T-cell (primary cell): ENCODE measurements around the gene RBMS2. TPM values are rescaled to one million over a fixed set of nuclear protein-coding genes. Genes with fewer than 3 reads are reported as not detected.

Source experiments
- ATAC-seq, 4 experiments: fragments of 200-7000 bp in 3 of 4; fragments of 150-1000 bp in 1 of 4; cut with Tn5 transposase; replicated peaks in 1 of 4; 1 replicate in 3 of 4; 2 replicates in 1 of 4; pipeline ENCODE4 v1.10.0; 2021; ENCODE audit warnings: moderate library complexity in 3 of 4, mild to moderate bottlenecking in 2 of 4, moderate number of reproducible peaks in 1 of 4
- CTCF ChIA-PET, 2 donors: fragments of 300-600 bp; sonication (Branson Sonifier 250); formaldehyde crosslinking; loops; one replicate each; lab custom pipeline; 2022; ENCODE audit warnings: antibody characterized with exemption in 2 of 2; lab: Charles Lee
- POLR2A ChIA-PET, 2 donors: fragments of 300-600 bp; sonication (Branson Sonifier 250); formaldehyde crosslinking; loops; one replicate each; lab custom pipeline; 2022; ENCODE audit warnings: antibody characterized with exemption in 2 of 2; lab: Charles Lee
- DNase-seq, 35 experiments: peaks; one replicate each; pipeline versions ENCODE4 v3.0.0 to v3.0.0-alpha.2; 2013 to 2023
- H3K27ac ChIP-seq: one replicate; pipeline ENCODE4 v1.5.1; 2013; ENCODE audit warnings: low read length
- H3K27me3 ChIP-seq, 2 experiments: replicated peaks in 1 of 2; 1 replicate in 1 of 2; 2 replicates in 1 of 2; pipeline versions ENCODE4 v1.6.1 to v1.7.0; 2013; ENCODE audit warnings: low read length in 1 of 2, mixed read lengths in 1 of 2; ENCODE audit not compliant: control insufficient read depth in 2 of 2, insufficient read depth in 2 of 2; ENCODE audit errors: extremely low read depth in 1 of 2
- H3K36me3 ChIP-seq, 2 donors: 1 replicate in 1 of 2; 2 replicates in 1 of 2; pipeline versions ENCODE4 v1.6.1 to v1.7.0; 2013; ENCODE audit warnings: low read length in 1 of 2; ENCODE audit not compliant: control insufficient read depth in 2 of 2, insufficient read depth in 1 of 2; ENCODE audit errors: extremely low read depth in 1 of 2
- H3K4me1 ChIP-seq, 2 experiments: 1 replicate in 1 of 2; 2 replicates in 1 of 2; pipeline versions ENCODE4 v1.6.1 to v1.7.0; 2013; ENCODE audit warnings: low read length in 2 of 2, mixed read lengths in 1 of 2; ENCODE audit not compliant: insufficient read depth in 2 of 2, control insufficient read depth in 1 of 2; ENCODE audit errors: extremely low read depth in 1 of 2
- H3K4me3 ChIP-seq, 2 donors: 1 replicate in 1 of 2; 2 replicates in 1 of 2; pipeline versions ENCODE4 v1.5.1 to v1.7.0; 2013; ENCODE audit warnings: mild to moderate bottlenecking in 2 of 2, low read length in 1 of 2, moderate library complexity in 1 of 2; ENCODE audit not compliant: control insufficient read depth in 1 of 2; ENCODE audit errors: extremely low read depth in 1 of 2
- H3K9me3 ChIP-seq: 2 replicates; pipeline ENCODE4 v1.7.0; 2013
- H3K27ac Mint-ChIP-seq, 2 donors: one replicate each; pipeline ENCODE4 v1.8.0; 2020 to 2021; ENCODE audit warnings: mild to moderate bottlenecking in 2 of 2, mixed read lengths in 2 of 2
- H3K27me3 Mint-ChIP-seq, 2 donors: one replicate each; pipeline ENCODE4 v1.8.0; 2021 to 2022; ENCODE audit warnings: mixed read lengths in 2 of 2
- H3K36me3 Mint-ChIP-seq: one replicate; pipeline ENCODE4 v1.8.0; 2021; ENCODE audit warnings: mixed read lengths
- H3K4me1 Mint-ChIP-seq, 3 donors: one replicate each; pipeline ENCODE4 v1.8.0; 2020 to 2022; ENCODE audit warnings: mixed read lengths in 3 of 3, mild to moderate bottlenecking in 1 of 3
- H3K4me3 Mint-ChIP-seq, 3 donors: one replicate each; pipeline ENCODE4 v1.8.0; 2020 to 2022; ENCODE audit warnings: mild to moderate bottlenecking in 3 of 3, mixed read lengths in 3 of 3, moderate library complexity in 3 of 3
- H3K9me3 Mint-ChIP-seq, 3 donors: one replicate each; pipeline ENCODE4 v1.8.0; 2020 to 2022; ENCODE audit warnings: mixed read lengths in 3 of 3
- WGBS: methylation state at CpG from one replicate; pipeline ENCODE4 v1.1.5; 2013; ENCODE audit warnings: missing lambda C conversion rate; ENCODE audit not compliant: insufficient coverage; 5-methylcytosine and 5-hydroxymethylcytosine counted together
- total RNA-seq, 35 experiments: library from RNA in 6 of 35; stranded (reverse) in 6 of 35; fragments of 120-200 nt in 1 of 35; gene quantifications; one replicate each; pipeline versions ENCODE4 v1.2.1 to v1.2.4 and lab custom pipeline; 2013 to 2026

The RBMS2 gene
- total RNA-seq, 5 donors from 2014 or later (not counting 1 experiment from before 2014, with no cell fraction given): 0.99 to 8.3 (median 4.1) TPM

DNA sequence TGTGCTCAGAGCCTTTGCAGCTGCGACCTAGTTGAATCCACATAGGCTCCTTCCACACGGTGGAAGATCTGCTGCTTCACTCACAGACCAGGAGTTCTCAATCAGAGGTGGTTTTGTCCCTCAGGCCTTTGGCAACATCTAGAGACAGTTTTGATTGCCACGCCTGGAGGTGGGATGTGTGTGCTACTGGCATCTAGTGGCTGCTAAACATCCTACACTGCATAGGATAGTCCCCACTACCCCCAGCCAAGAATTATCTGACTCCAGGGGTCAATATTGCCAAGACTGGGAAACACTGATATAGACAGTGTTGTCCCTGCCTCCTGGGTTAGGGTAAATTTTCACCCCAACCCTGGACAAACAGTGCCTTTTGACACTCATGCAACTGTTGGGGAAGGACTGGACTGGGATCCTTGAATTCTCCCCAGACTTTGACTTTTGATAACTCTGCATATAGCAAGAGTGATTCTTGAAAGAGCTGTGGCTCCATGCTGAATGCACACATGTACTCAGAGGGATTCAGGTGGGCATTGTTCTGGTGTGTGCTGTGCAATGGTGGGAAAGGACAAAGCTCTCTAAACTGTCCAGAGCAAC lies 68.7 kb downstream of the RBMS2 start:
- H3K4me3 ChIP-seq: no peak overlapping the region
- H3K27me3 Mint-ChIP-seq: no peaks in the 10 kb centered on the region
- ATAC-seq (peak; percentile 56 to 67 (median 59)), DNase-seq (peak in 2 of 35 experiments; percentile 12 to 27)
- H3K4me3 Mint-ChIP-seq: no peak overlapping the region
- no peaks in the 10 kb centered on the region for H3K27me3 ChIP-seq
- no peaks in the 10 kb centered on the region for H3K4me1 ChIP-seq
- ChIA-PET CTCF (interaction anchor here (0.6 to 1.3 kb wide), 7 partner anchors 17 to 77 kb away, joined by 3 to 6 read pairs (median 3); partner anchors contain the start of gene RBMS2 (in 2 of the 2)), POLR2A (interaction anchor here (0.6 to 1.4 kb wide), 2 partner anchors 18 to 38 kb away, joined by 3 read pairs; no protein-coding TSS in a partner anchor)
- H3K36me3 ChIP-seq: peaks cover 0 to 4% of the 10 kb centered on the region in 2 donors
- H3K9me3 ChIP-seq: no peaks in the 10 kb centered on the region
- WGBS: 60% methylated on average over 1 of the region's 3 CpGs
- no peak overlapping the region for H3K27ac Mint-ChIP-seq
- peaks cover 10% of the 10 kb centered on the region for H3K36me3 Mint-ChIP-seq
- H3K4me1 Mint-ChIP-seq: peaks cover 0 to 2% (median 0%) of the 10 kb centered on the region in 3 donors
- H3K9me3 Mint-ChIP-seq: no peaks in the 10 kb centered on the region
- H3K27ac ChIP-seq: no peak overlapping the region

DNA sequence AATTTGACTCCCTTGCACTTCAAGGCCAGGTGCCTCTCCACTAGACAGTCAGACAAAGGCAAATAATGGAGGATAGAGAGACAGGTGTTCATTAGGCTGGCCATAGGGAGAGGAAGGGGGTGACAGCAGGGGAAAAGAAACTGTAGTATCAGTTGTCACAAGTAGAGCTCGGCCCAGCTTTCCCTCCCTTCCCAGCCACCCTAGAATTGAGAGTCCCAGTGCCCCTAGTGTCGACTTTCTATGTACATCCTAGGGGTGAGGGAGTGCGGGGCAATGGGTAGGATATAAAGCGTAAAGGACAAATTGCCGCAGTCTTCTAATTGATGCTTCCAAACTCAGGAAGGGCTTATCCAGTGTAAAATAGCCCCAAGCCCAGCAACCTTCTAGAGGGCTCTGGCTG lies 69.5 kb downstream of the RBMS2 start:
- DNase-seq (no peak), ATAC-seq (no peak)
- Mint-ChIP-seq H3K36me3 (peaks cover 11% of the 10 kb centered on the region), H3K27ac (no peak overlapping the region), H3K4me1 (peaks cover 0 to 2% (median 0%) of the 10 kb centered on the region in 3 donors), H3K9me3 (no peaks in the 10 kb centered on the region), H3K4me3 (no peak overlapping the region), H3K27me3 (no peaks in the 10 kb centered on the region)
- no CpG with 5 or more reads among the region's 5 CpGs for WGBS
- H3K27ac ChIP-seq: no peak overlapping the region
- ChIA-PET POLR2A (interaction anchor here (0.6 to 1.4 kb wide), 2 partner anchors 17 to 38 kb away, joined by 3 read pairs; no protein-coding TSS in a partner anchor), CTCF (interaction anchor here (0.6 to 1.3 kb wide), 7 partner anchors 18 to 78 kb away, joined by 3 to 4 read pairs (median 3); partner anchors contain the start of gene RBMS2 (in 2 of the 2))
- H3K36me3 ChIP-seq: peaks cover 0 to 4% of the 10 kb centered on the region in 2 donors
- no peaks in the 10 kb centered on the region for H3K9me3 ChIP-seq
- H3K27me3 ChIP-seq: no peaks in the 10 kb centered on the region
- no peak overlapping the region for H3K4me3 ChIP-seq
- no peaks in the 10 kb centered on the region for H3K4me1 ChIP-seq

DNA sequence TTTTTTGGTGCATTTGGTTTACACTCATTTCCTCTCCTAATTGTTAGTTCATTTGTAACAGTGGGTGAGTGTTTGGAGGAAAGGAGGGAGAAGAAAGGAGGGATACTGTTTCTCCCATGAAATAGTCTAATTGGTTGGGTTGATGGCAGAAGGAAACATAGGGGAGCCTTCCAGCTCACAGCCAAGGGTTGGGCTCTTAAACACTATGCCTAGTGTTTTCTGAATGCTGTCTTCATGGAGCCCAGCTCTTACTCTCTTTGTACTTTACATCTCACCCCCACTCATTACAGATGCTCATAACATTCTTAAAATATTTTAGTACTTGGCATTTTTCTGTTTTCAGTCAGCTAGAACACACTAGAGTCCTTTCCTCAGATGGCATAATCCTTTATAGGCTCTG lies 70.3 kb downstream of the RBMS2 start:
- ATAC-seq: no peak
- peaks cover 0 to 5% of the 10 kb centered on the region in 2 donors for H3K36me3 ChIP-seq
- H3K4me1 ChIP-seq: no peaks in the 10 kb centered on the region
- H3K9me3 ChIP-seq: no peaks in the 10 kb centered on the region
- Mint-ChIP-seq H3K9me3 (no peaks in the 10 kb centered on the region), H3K27me3 (no peaks in the 10 kb centered on the region), H3K27ac (no peak overlapping the region), H3K4me1 (peaks cover 0 to 2% (median 0%) of the 10 kb centered on the region in 3 donors), H3K36me3 (peaks cover 16% of the 10 kb centered on the region), H3K4me3 (no peak overlapping the region)
- POLR2A ChIA-PET: interaction anchor here in 1 of 2 donors (1.4 kb wide), 1 partner anchor 37 kb away, joined by 3 read pairs; no protein-coding TSS in a partner anchor
- H3K4me3 ChIP-seq: no peak overlapping the region
- no peak for DNase-seq
- no peak overlapping the region for H3K27ac ChIP-seq
- CTCF ChIA-PET: interaction anchor here (0.5 to 1.3 kb wide), 2 partner anchors 37 to 72 kb away, joined by 3 to 4 read pairs; no protein-coding TSS in a partner anchor
- no peaks in the 10 kb centered on the region for H3K27me3 ChIP-seq

DNA sequence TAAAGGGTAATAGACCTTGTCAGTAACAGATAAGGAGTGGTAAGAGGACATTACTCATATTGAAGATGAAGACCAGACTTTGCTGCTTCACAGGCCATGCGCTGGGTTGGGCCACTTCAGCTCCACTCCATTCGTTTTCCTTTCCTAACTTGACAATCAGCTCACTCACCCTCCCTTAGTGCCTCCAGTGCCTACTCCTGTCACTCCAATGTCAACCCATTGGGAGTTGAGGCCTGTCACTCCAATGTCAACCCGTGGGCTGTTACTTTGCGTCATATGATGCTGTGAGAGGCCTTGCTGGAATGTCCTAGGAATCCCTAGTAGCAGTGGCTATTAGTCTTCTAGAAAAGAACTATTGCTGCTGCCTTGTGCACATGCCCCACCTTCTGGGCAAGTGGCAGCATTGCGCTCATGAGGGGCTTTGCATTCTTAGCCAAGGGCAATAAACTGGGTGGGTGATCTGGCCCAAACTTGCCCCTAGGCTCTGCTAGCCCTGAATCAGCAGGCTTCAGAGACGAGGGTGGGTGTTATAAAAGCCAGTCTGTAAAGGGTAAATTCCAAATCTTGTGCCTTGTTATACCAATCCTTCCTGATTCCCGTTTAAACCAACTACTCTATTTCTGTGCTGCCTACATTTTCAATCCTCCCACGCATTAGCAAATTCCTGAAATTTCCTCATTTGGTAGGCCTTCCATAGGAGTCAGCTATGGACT lies 72.4 kb downstream of the RBMS2 start:
- Mint-ChIP-seq H3K27ac (no peak overlapping the region), H3K27me3 (no peaks in the 10 kb centered on the region), H3K9me3 (no peaks in the 10 kb centered on the region), H3K4me1 (peaks cover 0 to 2% (median 0%) of the 10 kb centered on the region in 3 donors), H3K36me3 (peaks cover 21% of the 10 kb centered on the region), H3K4me3 (no peak overlapping the region)
- peaks cover 5 to 23% of the 10 kb centered on the region in 2 donors for H3K36me3 ChIP-seq
- no peak overlapping the region for H3K27ac ChIP-seq
- 92% methylated on average over 2 of the region's 8 CpGs for WGBS
- peak; percentile 17 to 73 (median 52) for DNase-seq
- peak; percentile 56 to 66 (median 62) for ATAC-seq
- no peaks in the 10 kb centered on the region for H3K9me3 ChIP-seq
- no peak overlapping the region for H3K4me3 ChIP-seq
- H3K27me3 ChIP-seq: no peaks in the 10 kb centered on the region
- ChIA-PET CTCF (interaction anchor here (0.6 to 3.8 kb wide), 7 partner anchors 31 to 84 kb away, joined by 3 to 21 read pairs (median 6); partner anchors contain the start of gene RBMS2 (in 1 of the 2)), POLR2A (no interaction called here)
- no peaks in the 10 kb centered on the region for H3K4me1 ChIP-seq

DNA sequence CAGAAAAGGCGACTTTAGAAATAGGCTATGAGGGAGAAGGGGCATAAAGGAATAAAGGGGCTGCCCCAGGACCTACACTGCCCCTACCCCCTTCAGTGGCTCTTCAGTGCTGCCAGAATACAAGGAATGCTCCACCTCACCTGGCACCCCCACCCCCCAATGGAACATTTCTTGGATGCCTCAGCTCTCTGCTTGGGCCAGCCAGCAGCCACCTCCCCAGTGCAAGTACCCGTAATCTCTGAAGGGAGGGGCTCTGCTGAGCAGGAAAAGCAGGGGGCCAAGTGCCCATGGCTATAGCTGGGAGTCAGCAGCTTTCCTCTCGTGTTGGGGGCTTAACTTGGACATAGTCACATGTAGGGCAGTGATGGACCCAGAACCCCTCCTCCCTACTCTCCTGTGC lies 75.2 kb downstream of the RBMS2 start:
- Histone ChIP-seq H3K36me3 (peaks cover 10 to 50% of the 10 kb centered on the region in 2 donors), H3K4me1 (no peaks in the 10 kb centered on the region), H3K27me3 (no peaks in the 10 kb centered on the region), H3K4me3 (no peak overlapping the region), H3K9me3 (no peaks in the 10 kb centered on the region), H3K27ac (no peak overlapping the region)
- no peaks in the 10 kb centered on the region for H3K27me3 Mint-ChIP-seq
- H3K4me3 Mint-ChIP-seq: no peak overlapping the region
- peaks cover 0 to 2% (median 0%) of the 10 kb centered on the region in 3 donors for H3K4me1 Mint-ChIP-seq
- no peaks in the 10 kb centered on the region for H3K9me3 Mint-ChIP-seq
- POLR2A ChIA-PET: interaction anchor here in 1 of 2 donors (0.6 to 1.3 kb wide), 2 partner anchors 32 to 80 kb away, joined by 4 to 15 read pairs; no protein-coding TSS in a partner anchor
- CTCF ChIA-PET: interaction anchor here (0.7 to 3.8 kb wide), 2 partner anchors 82 to 386 kb away, joined by 3 to 21 read pairs; no protein-coding TSS in a partner anchor
- WGBS: 83% methylated on average over 1 of the region's 3 CpGs
- peaks cover 46% of the 10 kb centered on the region for H3K36me3 Mint-ChIP-seq
- ATAC-seq (no peak), DNase-seq (no peak)
- H3K27ac Mint-ChIP-seq: peak overlapping the region; percentile 11 to 61

DNA sequence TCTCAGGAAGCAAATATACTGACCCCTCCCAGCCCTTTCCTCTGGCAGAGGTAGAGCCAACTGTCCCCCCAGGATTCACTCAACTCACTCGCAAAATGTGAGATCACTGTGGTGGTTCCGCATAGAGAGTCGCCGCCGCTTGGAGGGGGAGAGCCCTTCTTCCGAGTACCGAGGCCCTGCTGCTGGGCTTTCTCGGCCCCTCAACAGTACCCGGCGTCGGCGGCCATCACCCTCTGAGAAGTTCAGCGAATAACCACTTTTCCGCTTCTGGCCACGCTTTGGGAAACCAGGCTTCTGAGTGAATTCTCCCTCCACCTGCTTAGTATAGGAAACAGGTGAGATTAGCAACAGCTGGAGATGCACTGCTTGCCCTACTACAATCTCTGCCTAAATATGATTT lies 77.4 kb downstream of the RBMS2 start:
- Histone ChIP-seq H3K36me3 (peaks cover 17 to 71% of the 10 kb centered on the region in 2 donors), H3K4me1 (no peaks in the 10 kb centered on the region), H3K4me3 (no peak overlapping the region), H3K27me3 (no peaks in the 10 kb centered on the region), H3K9me3 (no peaks in the 10 kb centered on the region), H3K27ac (no peak overlapping the region)
- H3K27me3 Mint-ChIP-seq: no peaks in the 10 kb centered on the region
- H3K4me1 Mint-ChIP-seq: peaks cover 0 to under 1% (median 0%) of the 10 kb centered on the region in 3 donors
- DNase-seq (no peak), ATAC-seq (no peak)
- POLR2A ChIA-PET: interaction anchor here in 1 of 2 donors (0.5 kb wide), 1 partner anchor 85 kb away, joined by 3 read pairs; no protein-coding TSS in a partner anchor
- H3K27ac Mint-ChIP-seq: no peak overlapping the region
- H3K4me3 Mint-ChIP-seq: no peak overlapping the region
- CTCF ChIA-PET: interaction anchor here in 1 of 2 donors (0.9 kb wide), 1 partner anchor 38 kb away, joined by 3 read pairs; no protein-coding TSS in a partner anchor
- H3K9me3 Mint-ChIP-seq: no peaks in the 10 kb centered on the region
- H3K36me3 Mint-ChIP-seq: peaks cover 63% of the 10 kb centered on the region
- WGBS: 100% methylated on average over 7 of the region's 15 CpGs
